Activated T-helper 2 cell treated with anti-CD3 and anti-CD28 coated beads, Interferon-gamma antibody, Interleukin-2, Interleukin-4, amounts not matched to agents 10 μg/mL and 5 μg/mL and 100 μg/mL, durations not matched to agents 14 hours and 24 hours and 36 hours (primary cell): Measurements from ENCODE around the gene DPP7. TPM values are rescaled to one million over a fixed set of nuclear protein-coding genes. Genes with fewer than 3 reads are reported as not detected.
"Not testable (repeated sequence)": the region's sequence is repeated elsewhere in the genome, so short reads cannot be mapped to it uniquely, and the experiment has no call there.

Experiments used
- DNase-seq: peaks from one replicate; pipeline ENCODE4 v3.0.0; 2021; ENCODE audit warnings: low spot score
- H3K27ac Mint-ChIP-seq: one replicate; pipeline ENCODE4 v1.8.0; 2021; ENCODE audit warnings: mixed read lengths
- H3K27me3 Mint-ChIP-seq: one replicate; pipeline ENCODE4 v1.8.0; 2021; ENCODE audit warnings: low read depth, mixed read lengths
- H3K36me3 Mint-ChIP-seq: one replicate; pipeline ENCODE4 v1.8.0; 2021; ENCODE audit warnings: low read depth, mixed read lengths
- H3K4me1 Mint-ChIP-seq: one replicate; pipeline ENCODE4 v1.8.0; 2021; ENCODE audit warnings: low read depth, mixed read lengths
- H3K4me3 Mint-ChIP-seq: one replicate; pipeline ENCODE4 v1.8.0; 2021; ENCODE audit warnings: low read depth, mild to moderate bottlenecking, moderate library complexity, mixed read lengths
- H3K9me3 Mint-ChIP-seq: one replicate; pipeline ENCODE4 v1.8.0; 2021; ENCODE audit warnings: mixed read lengths
- intact Hi-C: fragments of 100-400 bp; cut with micrococcal nuclease; formaldehyde crosslinking; loops from one replicate; pipeline ENCODE4 v1.15.1; 2023
- total RNA-seq: library from RNA; stranded (reverse); gene quantifications from 2 replicates; pipeline ENCODE4 v1.2.3, GENCODE V29; 2022

Gene DPP7
- total RNA-seq, 1 donor from 2014 or later, result 318 TPM

- Mint-ChIP-seq H3K36me3 (no peaks in the 10 kb centered on the region), H3K9me3 (no peaks in the 10 kb centered on the region), H3K27me3 (peaks cover 22% of the 10 kb centered on the region), H3K27ac (no peak overlapping the region), H3K4me1 (no peaks in the 10 kb centered on the region), H3K4me3 (no peak overlapping the region)
- intact Hi-C loops, result no loop called here
- no peak for DNase-seq
These were observed 28.9 kb upstream of the DPP7 start for GRCh38 chr9:137143459-137143858.

GRCh38 chr9:137141976-137142936, 27.7 kb upstream of the DPP7 start:
- Mint-ChIP-seq H3K27me3 (peaks cover 30% of the 10 kb centered on the region), H3K4me1 (no peaks in the 10 kb centered on the region), H3K9me3 (no peaks in the 10 kb centered on the region), H3K4me3 (no peak overlapping the region), H3K36me3 (no peaks in the 10 kb centered on the region), H3K27ac (no peak overlapping the region)
- intact Hi-C loops, result no loop called here
- DNase-seq, result no peak

DNA sequence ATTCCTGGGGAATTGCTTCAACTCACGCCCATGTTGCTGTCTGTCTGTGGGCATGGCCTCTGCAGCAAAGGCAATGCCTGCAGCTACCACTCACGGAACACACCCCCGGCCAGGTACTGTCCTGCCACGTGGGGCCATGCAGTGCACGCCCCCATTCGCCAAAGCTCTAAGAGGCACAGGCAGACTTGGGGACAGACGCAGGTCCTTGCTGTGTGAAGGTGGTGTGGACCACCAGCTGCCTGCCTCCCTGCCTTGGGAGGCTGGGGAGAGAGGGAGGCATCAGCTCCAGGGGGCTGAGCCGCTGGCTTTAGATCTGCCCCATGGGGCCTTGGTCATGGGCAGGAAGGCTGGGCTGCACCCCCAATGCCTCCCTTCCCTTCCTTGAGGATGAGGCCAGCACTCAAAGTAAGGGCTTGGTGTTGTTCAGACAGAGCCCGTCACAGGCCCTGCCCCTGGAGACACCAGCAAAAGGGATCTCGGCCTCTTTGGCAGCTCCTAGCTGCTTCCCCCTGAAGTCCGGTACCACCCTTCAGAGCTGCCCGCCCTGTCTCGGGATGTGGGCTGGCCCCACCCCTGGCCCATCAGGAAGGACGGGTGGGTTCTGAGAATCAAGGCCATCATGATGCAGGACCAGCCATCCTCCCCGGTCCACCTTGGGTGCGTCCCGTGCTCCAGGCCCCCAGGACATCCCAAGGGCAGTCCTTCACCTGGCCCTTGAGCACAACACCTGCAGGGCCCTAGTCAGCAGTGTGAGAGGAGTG, 26.7 kb upstream of the DPP7 start:
- no peaks in the 10 kb centered on the region for H3K36me3 Mint-ChIP-seq
- intact Hi-C loops, result no loop called here
- no peak overlapping the region for H3K4me3 Mint-ChIP-seq
- no peak for DNase-seq
- H3K4me1 Mint-ChIP-seq, result no peaks in the 10 kb centered on the region
- H3K27ac Mint-ChIP-seq, result no peak overlapping the region
- H3K27me3 Mint-ChIP-seq, result peaks cover 36% of the 10 kb centered on the region
- no peaks in the 10 kb centered on the region for H3K9me3 Mint-ChIP-seq

DNA sequence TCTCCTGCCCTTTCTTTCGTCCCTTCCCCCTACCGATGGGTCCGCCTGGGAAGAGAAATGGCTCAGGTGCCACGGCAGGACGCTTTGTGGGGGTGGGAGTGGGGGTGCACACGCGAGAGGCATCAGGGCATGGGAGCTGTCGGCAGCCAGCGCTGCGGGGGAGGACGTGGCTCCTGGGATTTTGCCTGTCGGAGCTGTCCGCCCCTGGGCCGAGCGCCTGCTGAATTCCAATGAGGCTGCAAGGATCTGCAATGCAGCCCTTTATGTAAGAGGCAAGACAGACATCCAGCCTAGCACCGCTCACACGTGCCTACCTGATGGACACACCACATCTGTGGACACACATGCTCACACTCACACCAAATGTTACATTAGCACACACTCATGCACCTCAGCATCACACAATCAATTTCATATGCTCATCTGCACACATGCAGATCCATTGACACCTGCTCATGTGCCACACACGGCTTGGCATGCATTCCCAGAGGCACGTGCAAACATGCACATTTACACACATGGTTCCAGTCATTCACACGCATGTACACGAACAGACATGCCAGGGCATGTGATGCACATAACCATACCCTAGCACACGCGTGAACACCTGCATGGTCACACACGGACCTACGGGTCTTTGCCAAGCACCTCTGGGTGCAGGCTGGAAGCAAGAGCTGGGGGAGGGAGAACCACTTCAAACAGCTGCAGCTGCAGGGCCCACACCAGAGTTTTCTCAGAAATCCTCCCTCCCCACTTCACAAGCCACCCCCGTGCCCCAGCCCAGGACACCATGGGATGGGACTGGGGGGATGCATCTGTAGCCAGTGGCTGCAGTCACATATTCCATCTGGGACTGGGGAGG, 25.8 kb upstream of the DPP7 start:
- Mint-ChIP-seq H3K27me3 (peaks cover 41% of the 10 kb centered on the region), H3K4me1 (no peaks in the 10 kb centered on the region)

GRCh38 chr9:137139468-137140150, 25.1 kb upstream of the DPP7 start:
- Mint-ChIP-seq H3K27ac (no peak overlapping the region), H3K4me3 (no peak overlapping the region), H3K4me1 (no peaks in the 10 kb centered on the region), H3K27me3 (peaks cover 42% of the 10 kb centered on the region), H3K36me3 (no peaks in the 10 kb centered on the region), H3K9me3 (no peaks in the 10 kb centered on the region)
- no peak for DNase-seq
- intact Hi-C loops, result no loop called here

More for the DNA sequence above, 25.8 kb upstream of the DPP7 start:
- Mint-ChIP-seq H3K9me3 (no peaks in the 10 kb centered on the region), H3K36me3 (no peaks in the 10 kb centered on the region), H3K27ac (no peak overlapping the region), H3K4me3 (no peak overlapping the region)
- intact Hi-C loops, result no loop called here
- no peak for DNase-seq

- Mint-ChIP-seq H3K27me3 (peaks cover 42% of the 10 kb centered on the region), H3K4me1 (no peaks in the 10 kb centered on the region), H3K4me3 (no peak within 1 kb of the TSS), H3K36me3 (no peaks in the 10 kb centered on the region), H3K9me3 (no peaks in the 10 kb centered on the region), H3K27ac (no peak within 1 kb of the TSS)
- intact Hi-C loops, result no loop called here
- peak; percentile 44 for DNase-seq
These were observed 24.4 kb upstream of the DPP7 start, which contains the start of gene GRIN1 for GRCh38 chr9:137138722-137139467. GRIN1 (plus strand) TSS chr9:137139154; CDS start chr9:137139487, 333 bp downstream.

DNA sequence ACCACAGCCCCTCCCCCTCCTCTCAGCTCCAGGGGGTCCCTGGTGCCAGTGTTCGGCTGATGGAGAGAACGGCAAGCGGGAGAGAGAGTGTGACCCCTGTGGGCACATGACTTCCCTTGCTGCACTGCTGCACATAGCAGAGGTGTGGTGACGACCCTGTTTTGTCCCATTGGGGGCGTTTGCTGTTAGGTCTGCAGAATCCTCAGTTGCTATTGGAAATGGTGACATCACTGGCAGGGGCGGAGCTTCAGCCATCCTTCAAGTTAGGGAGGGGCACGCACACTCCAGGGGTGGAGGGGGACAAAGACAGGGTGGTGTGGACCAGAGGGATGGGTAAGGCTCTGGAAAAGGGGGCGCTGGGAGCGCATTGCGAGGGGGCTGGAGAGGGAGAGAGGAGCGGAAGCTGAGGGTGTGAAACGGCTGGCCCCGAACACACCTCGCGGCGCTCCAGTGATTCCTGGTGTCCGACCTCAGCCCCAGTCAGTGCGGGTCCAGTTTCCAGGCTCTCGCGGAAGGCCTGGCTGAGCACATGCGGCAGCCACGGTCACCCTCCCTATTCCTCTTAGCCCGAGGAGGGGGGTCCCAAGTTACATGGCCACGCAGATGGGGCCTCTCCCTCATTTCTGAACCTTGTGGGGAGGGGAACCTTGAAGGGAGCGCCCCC, 23.7 kb upstream of the DPP7 start:
- intact Hi-C loops, result no loop called here
- no peak overlapping the region for H3K27ac Mint-ChIP-seq
- H3K4me3 Mint-ChIP-seq, result no peak overlapping the region
- H3K36me3 Mint-ChIP-seq, result no peaks in the 10 kb centered on the region
- peaks cover 42% of the 10 kb centered on the region for H3K27me3 Mint-ChIP-seq
- no peak for DNase-seq
- no peaks in the 10 kb centered on the region for H3K4me1 Mint-ChIP-seq
- H3K9me3 Mint-ChIP-seq, result no peaks in the 10 kb centered on the region

DNA sequence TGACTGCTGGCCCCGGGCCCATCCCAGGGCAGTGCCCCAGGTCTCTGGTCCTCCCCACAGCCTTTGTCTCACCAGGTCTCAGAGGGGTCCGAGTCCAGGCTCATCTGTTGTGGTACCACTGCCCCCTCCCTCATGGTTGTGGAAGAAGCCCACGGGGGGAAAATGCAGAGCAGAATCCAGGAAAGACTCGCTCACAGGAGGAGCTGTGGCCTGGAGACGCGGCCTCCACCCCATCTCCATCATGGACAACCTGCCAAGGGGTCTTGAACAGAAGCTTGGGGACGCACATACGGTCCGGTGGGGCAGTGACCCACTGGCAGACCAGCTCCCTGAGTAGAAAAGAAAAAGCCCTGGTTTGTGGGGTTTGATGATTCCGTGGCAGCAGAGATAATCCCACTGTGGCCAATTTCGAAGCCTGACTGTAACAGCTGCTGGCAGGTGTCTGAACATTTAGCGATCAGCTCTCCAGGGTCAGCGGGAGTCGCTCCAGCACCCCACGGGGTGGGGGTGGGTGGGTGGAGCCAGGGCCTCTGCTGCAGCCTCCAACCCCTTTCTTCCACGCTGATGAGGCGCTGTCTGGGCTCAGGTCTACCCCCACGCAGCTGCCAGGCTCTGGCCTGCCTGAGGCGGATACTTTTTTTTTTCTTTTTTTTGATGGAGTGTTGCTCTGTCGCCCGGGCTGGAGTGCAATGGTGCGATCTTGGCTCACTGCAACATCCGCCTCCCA, 22.5 kb upstream of the DPP7 start:
- Mint-ChIP-seq H3K4me1 (no peaks in the 10 kb centered on the region), H3K27me3 (peaks cover 41% of the 10 kb centered on the region), H3K9me3 (no peaks in the 10 kb centered on the region), H3K27ac (no peak overlapping the region), H3K36me3 (no peaks in the 10 kb centered on the region), H3K4me3 (no peak overlapping the region)
- DNase-seq, result no peak
- intact Hi-C loops, result no loop called here

GRCh38 chr9:137136261-137136880, 21.8 kb upstream of the DPP7 start:
- Mint-ChIP-seq H3K9me3 (no peaks in the 10 kb centered on the region), H3K27ac (no peak overlapping the region), H3K36me3 (no peaks in the 10 kb centered on the region), H3K4me1 (no peaks in the 10 kb centered on the region), H3K27me3 (peaks cover 41% of the 10 kb centered on the region), H3K4me3 (no peak overlapping the region)
- intact Hi-C loops, result no loop called here
- DNase-seq, result no peak

GRCh38 chr9:137135154-137135553, 20.6 kb upstream of the DPP7 start:
- H3K4me3 Mint-ChIP-seq, DNase-seq, H3K9me3 Mint-ChIP-seq, H3K27ac Mint-ChIP-seq, H3K4me1 Mint-ChIP-seq, intact Hi-C loops, H3K36me3 Mint-ChIP-seq: not testable (repeated sequence)
- peaks cover 36% of the 10 kb centered on the region for H3K27me3 Mint-ChIP-seq
